Caco-2 (cell line): Measurements from ENCODE around the gene ARPIN. TPM values are rescaled to one million over a fixed set of nuclear protein-coding genes. Genes with fewer than 3 reads are reported as not detected.

Experiments
- BruUV-seq: library from RNA; stranded (reverse); fragments of 400-500 nt; replicated peaks from 2 replicates; lab custom pipeline; 2021; lab: Mats Ljungman, UMichigan
- CTCF ChIA-PET: fragments of 300-600 bp; sonication (Branson Sonifier 250); formaldehyde crosslinking; loops from one replicate; lab custom pipeline; 2022; ENCODE audit warnings: antibody characterized with exemption; lab: Charles Lee
- POLR2A ChIA-PET: fragments of 300-600 bp; sonication (Branson Sonifier 250); formaldehyde crosslinking; loops from one replicate; lab custom pipeline; 2022; ENCODE audit warnings: antibody characterized with exemption; lab: Charles Lee
- DNase-seq, 2 experiments: peaks; one replicate each; pipeline versions ENCODE4 v3.0.0 to v3.0.0-alpha.2; 2020 to 2022
- H3K27me3 ChIP-seq: replicated peaks from 2 replicates; pipeline ENCODE4 v1.6.0; 2011; ENCODE audit warnings: low read length; ENCODE audit not compliant: control insufficient read depth, insufficient read depth
- H3K36me3 ChIP-seq: 2 replicates; pipeline ENCODE4 v1.5.1; 2011; ENCODE audit warnings: low read length; ENCODE audit not compliant: control insufficient read depth, insufficient read depth
- H3K4me1 ChIP-seq: fragments of 250-450 bp; sonication (Bioruptor Pico); 2 replicates; pipeline ENCODE4 v1.5.1; 2020; ENCODE audit warnings: mild to moderate bottlenecking
- H3K4me3 ChIP-seq: 2 replicates; pipeline ENCODE4 v1.5.1; 2011; ENCODE audit warnings: low read depth, mild to moderate bottlenecking, control low read depth, low read length
- H3K9me3 ChIP-seq: fragments of 250-450 bp; sonication (Bioruptor Pico); 2 replicates; pipeline ENCODE4 v1.5.1; 2020; ENCODE audit warnings: mild to moderate bottlenecking, moderate library complexity
- H3K27ac Mint-ChIP-seq: one replicate; pipeline ENCODE4 v1.8.0; 2022; ENCODE audit warnings: mixed read lengths; ENCODE audit not compliant: unreplicated experiment
- H3K27me3 Mint-ChIP-seq: one replicate; pipeline ENCODE4 v1.8.0; 2022; ENCODE audit warnings: mixed read lengths; ENCODE audit not compliant: insufficient read depth, unreplicated experiment
- H3K36me3 Mint-ChIP-seq: one replicate; pipeline ENCODE4 v1.8.0; 2022; ENCODE audit warnings: mild to moderate bottlenecking, mixed read lengths; ENCODE audit not compliant: insufficient read depth, unreplicated experiment
- H3K4me1 Mint-ChIP-seq: one replicate; pipeline ENCODE4 v1.8.0; 2022; ENCODE audit warnings: low read depth, mixed read lengths; ENCODE audit not compliant: unreplicated experiment
- H3K4me3 Mint-ChIP-seq: one replicate; pipeline ENCODE4 v1.8.0; 2022; ENCODE audit warnings: mild to moderate bottlenecking, moderate library complexity, mixed read lengths; ENCODE audit not compliant: unreplicated experiment
- H3K9me3 Mint-ChIP-seq: one replicate; pipeline ENCODE4 v1.8.0; 2022; ENCODE audit warnings: mixed read lengths; ENCODE audit not compliant: unreplicated experiment
- CTCF ChIP-seq, 2 experiments: fragments of 200-600 bp in 1 of 2; IDR thresholded peaks; 1 replicate in 1 of 2; 2 replicates in 1 of 2; pipeline versions ENCODE4 v1.5.1 to v1.8.0; 2011 to 2022; ENCODE audit warnings: antibody characterized with exemption in 1 of 2, control low read depth in 1 of 2, inconsistent platforms in 1 of 2, low read depth in 1 of 2, low read length in 1 of 2, mild to moderate bottlenecking in 1 of 2, moderate library complexity in 1 of 2; ENCODE audit not compliant: insufficient read depth in 1 of 2, severe bottlenecking in 1 of 2, unreplicated experiment in 1 of 2
- intact Hi-C: fragments of 100-400 bp; cut with micrococcal nuclease; formaldehyde crosslinking; loops from one replicate; pipeline ENCODE4 v1.10.0; 2022; ENCODE audit not compliant: unreplicated experiment
- total RNA-seq: library from RNA; stranded (reverse); gene quantifications from 2 replicates; pipeline ENCODE4 v1.2.3, GENCODE V29; 2022

The ARPIN gene
- total RNA-seq, 1 experiment from 2014 or later = 13.3 TPM

- Histone ChIP-seq H3K4me3 (no peak overlapping the region), H3K27me3 (no peaks in the 10 kb centered on the region), H3K4me1 (peaks cover 7% of the 10 kb centered on the region), H3K9me3 (no peaks in the 10 kb centered on the region), H3K36me3 (no peaks in the 10 kb centered on the region)
- intact Hi-C loops = loop anchor here (1.0 to 2.0 kb wide), 4 partner anchors 15 to 188 kb away; partner anchors contain the start of gene ARPIN
- no peaks in the 10 kb centered on the region for H3K27me3 Mint-ChIP-seq
- ChIA-PET CTCF (interaction anchor here (0.6 to 2.4 kb wide), 12 partner anchors 10 to 247 kb away, joined by 3 to 26 read pairs (median 4); partner anchors contain the start of gene ARPIN), POLR2A (no interaction called here)
- peaks cover 7% of the 10 kb centered on the region for H3K36me3 Mint-ChIP-seq
- TF ChIP-seq CTCF (IDR thresholded peaks at IDR 0.05; ENCODE audit: insufficient read depth in 1 of 2, low read depth in 1 of 2, low read length in 1 of 2, severe bottlenecking in 1 of 2, unreplicated experiment in 1 of 2) = no peak
- no peak overlapping the region for H3K27ac Mint-ChIP-seq
- peaks cover 6% of the 10 kb centered on the region for H3K4me1 Mint-ChIP-seq
- BruUV-seq = no TSS peak
- no peaks in the 10 kb centered on the region for H3K9me3 Mint-ChIP-seq
- H3K4me3 Mint-ChIP-seq = no peak overlapping the region
- DNase-seq = no peak
Measured at GRCh38 chr15:89898146-89898545, 14.6 kb downstream of the ARPIN start.

- Mint-ChIP-seq H3K9me3 (no peaks in the 10 kb centered on the region), H3K4me3 (peak within 1 kb of the TSS; percentile 87), H3K36me3 (peaks cover 7% of the 10 kb centered on the region), H3K27ac (peak within 1 kb of the TSS; percentile 97), H3K4me1 (no peaks in the 10 kb centered on the region), H3K27me3 (no peaks in the 10 kb centered on the region)
- Histone ChIP-seq H3K27me3 (no peaks in the 10 kb centered on the region), H3K4me1 (no peaks in the 10 kb centered on the region), H3K4me3 (peak within 1 kb of the TSS; percentile 81), H3K36me3 (no peaks in the 10 kb centered on the region), H3K9me3 (no peaks in the 10 kb centered on the region)
- POLR2A ChIA-PET = interaction anchor here (0.6 to 1.0 kb wide), 4 partner anchors 19 to 182 kb away, joined by 3 to 12 read pairs (median 3); no protein-coding TSS in a partner anchor
- peak; percentile 92 to 93 for DNase-seq
- TF ChIP-seq CTCF (IDR thresholded peaks at IDR 0.05; ENCODE audit: insufficient read depth in 1 of 2, low read depth in 1 of 2, low read length in 1 of 2, severe bottlenecking in 1 of 2, unreplicated experiment in 1 of 2) = no peak
- CTCF ChIA-PET = interaction anchor here (0.7 to 1.5 kb wide), 5 partner anchors 19 to 193 kb away, joined by 3 to 7 read pairs (median 3); no protein-coding TSS in a partner anchor
- BruUV-seq = TSS peak; percentile 88
- intact Hi-C loops = no loop called here
Measured at GRCh38 chr15:89893696-89894447, 18.9 kb downstream of the ARPIN start, which contains the start of gene AP3S2. Gene AP3S2 (minus strand): TSS chr15:89893994. CDS start chr15:89893949, 45 bp downstream.

- no peaks in the 10 kb centered on the region for H3K4me1 ChIP-seq
- H3K9me3 Mint-ChIP-seq = no peaks in the 10 kb centered on the region
- H3K27me3 ChIP-seq = no peaks in the 10 kb centered on the region
- peak overlapping the region; percentile 87 for H3K4me3 Mint-ChIP-seq
- peak overlapping the region; percentile 97 for H3K27ac Mint-ChIP-seq
- no peak for TF ChIP-seq CTCF (IDR thresholded peaks at IDR 0.05; ENCODE audit: insufficient read depth in 1 of 2, low read depth in 1 of 2, low read length in 1 of 2, severe bottlenecking in 1 of 2, unreplicated experiment in 1 of 2)
- H3K36me3 Mint-ChIP-seq = peaks cover 14% of the 10 kb centered on the region
- ChIA-PET CTCF (interaction anchor here (1.5 kb wide), 1 partner anchor 194 kb away, joined by 3 read pairs; no protein-coding TSS in a partner anchor), POLR2A (interaction anchor here (1.0 kb wide), 1 partner anchor 183 kb away, joined by 3 read pairs; no protein-coding TSS in a partner anchor)
- H3K9me3 ChIP-seq = no peaks in the 10 kb centered on the region
- DNase-seq = no peak
- peak overlapping the region; percentile 81 for H3K4me3 ChIP-seq
- no TSS peak for BruUV-seq
- no peaks in the 10 kb centered on the region for H3K27me3 Mint-ChIP-seq
- peaks cover 2% of the 10 kb centered on the region for H3K36me3 ChIP-seq
- H3K4me1 Mint-ChIP-seq = no peaks in the 10 kb centered on the region
- intact Hi-C loops = no loop called here
Measured at GRCh38 chr15:89893027-89893426, 19.7 kb downstream of the ARPIN start.
